H9 (cell line): ENCODE results near the gene OR10H3. TPM values are rescaled to one million over a fixed set of nuclear protein-coding genes. Genes with fewer than 3 reads are reported as not detected.

Source experiments
- DNase-seq: peaks from one replicate; pipeline ENCODE4 v3.0.0-alpha.2; 2017
- H2AFZ ChIP-seq: one replicate; pipeline ENCODE4 v1.6.1; 2013; ENCODE audit warnings: mild to moderate bottlenecking, low read length, control low read depth, moderate library complexity
- H2AK5ac ChIP-seq: 2 replicates; pipeline ENCODE4 v1.6.1; 2013; ENCODE audit warnings: low read length, control low read depth, mixed read lengths; ENCODE audit not compliant: insufficient read length
- H2BK120ac ChIP-seq: one replicate; pipeline ENCODE4 v1.6.1; 2013; ENCODE audit warnings: low read depth, mild to moderate bottlenecking, low read length, control low read depth, inconsistent platforms; ENCODE audit not compliant: poor library complexity, severe bottlenecking
- H2BK12ac ChIP-seq: 2 replicates; pipeline ENCODE4 v1.6.1; 2013; ENCODE audit warnings: low read length, control low read depth, mixed read lengths, low read depth; ENCODE audit not compliant: insufficient read length
- H2BK15ac ChIP-seq: 2 replicates; pipeline ENCODE4 v1.6.1; 2013; ENCODE audit warnings: low read depth, low read length, control low read depth
- H2BK20ac ChIP-seq: one replicate; pipeline ENCODE4 v1.6.1; 2013; ENCODE audit warnings: low read depth, mild to moderate bottlenecking, low read length, control low read depth, inconsistent platforms; ENCODE audit not compliant: poor library complexity, severe bottlenecking
- H2BK5ac ChIP-seq: 2 replicates; pipeline ENCODE4 v1.6.1; 2013; ENCODE audit warnings: low read length, control low read depth, mixed read lengths; ENCODE audit not compliant: insufficient read length
- H3K14ac ChIP-seq: 2 replicates; pipeline ENCODE4 v1.6.1; 2013; ENCODE audit warnings: low read length, control low read depth; ENCODE audit not compliant: insufficient read depth
- H3K18ac ChIP-seq: 2 replicates; pipeline ENCODE4 v1.6.1; 2013; ENCODE audit warnings: low read depth, mild to moderate bottlenecking, mixed read lengths, low read length, control low read depth; ENCODE audit not compliant: insufficient read length
- H3K23ac ChIP-seq: 2 replicates; pipeline ENCODE4 v1.6.1; 2013; ENCODE audit warnings: low read length, control low read depth, mixed read lengths, low read depth; ENCODE audit not compliant: insufficient read length
- H3K23me2 ChIP-seq: 2 replicates; pipeline ENCODE4 v1.6.1; 2013; ENCODE audit warnings: low read depth, mild to moderate bottlenecking, mixed read lengths, low read length, control low read depth; ENCODE audit not compliant: insufficient read length, poor library complexity, severe bottlenecking
- H3K27ac ChIP-seq: 2 replicates; pipeline ENCODE4 v1.5.1; 2013; ENCODE audit warnings: low read length, control low read depth, mixed read lengths, low read depth; ENCODE audit not compliant: insufficient read length
- H3K27me3 ChIP-seq: 2 replicates; pipeline ENCODE4 v1.6.1; 2013; ENCODE audit warnings: low read length, control low read depth, inconsistent platforms; ENCODE audit not compliant: insufficient read depth
- H3K4ac ChIP-seq: 2 replicates; pipeline ENCODE4 v1.6.1; 2013; ENCODE audit warnings: low read depth, mild to moderate bottlenecking, control low read depth, inconsistent platforms, low read length, moderate library complexity
- H3K4me1 ChIP-seq: 2 replicates; pipeline ENCODE4 v1.6.1; 2013; ENCODE audit warnings: low read length, control low read depth, inconsistent platforms; ENCODE audit not compliant: insufficient read depth
- H3K4me2 ChIP-seq: 2 replicates; pipeline ENCODE4 v1.6.1; 2013; ENCODE audit warnings: low read length, control low read depth, mixed read lengths; ENCODE audit not compliant: insufficient read length, insufficient read depth
- H3K56ac ChIP-seq: 2 replicates; pipeline ENCODE4 v1.6.1; 2013; ENCODE audit warnings: low read depth, mild to moderate bottlenecking, mixed read lengths, low read length, control low read depth; ENCODE audit not compliant: insufficient read length
- H3K79me1 ChIP-seq: 2 replicates; pipeline ENCODE4 v1.6.1; 2013; ENCODE audit warnings: low read depth, mild to moderate bottlenecking, moderate library complexity, low read length, control low read depth, inconsistent platforms; ENCODE audit not compliant: insufficient read depth, poor library complexity, severe bottlenecking
- H3K79me2 ChIP-seq: 2 replicates; pipeline ENCODE4 v1.6.1; 2013; ENCODE audit warnings: low read length, control low read depth, inconsistent platforms; ENCODE audit not compliant: insufficient read depth
- H3K9ac ChIP-seq: 2 replicates; pipeline ENCODE4 v1.6.1; 2013; ENCODE audit warnings: low read length, control low read depth, mixed read lengths; ENCODE audit not compliant: insufficient read length; ENCODE audit errors: extremely low read depth
- H3K9me3 ChIP-seq: one replicate; pipeline ENCODE4 v1.6.1; 2013; ENCODE audit warnings: low read depth, low read length, inconsistent platforms; ENCODE audit not compliant: control insufficient read depth
- H3T11ph ChIP-seq: one replicate; pipeline ENCODE4 v1.6.1; 2013; ENCODE audit warnings: mild to moderate bottlenecking, low read length, control low read depth, inconsistent platforms
- H4K20me1 ChIP-seq: one replicate; pipeline ENCODE4 v1.6.1; 2013; ENCODE audit not compliant: control insufficient read depth, insufficient read length, insufficient read depth
- H4K5ac ChIP-seq: 2 replicates; pipeline ENCODE4 v1.6.1; 2013; ENCODE audit warnings: low read depth, mild to moderate bottlenecking, mixed read lengths, low read length, control low read depth; ENCODE audit not compliant: insufficient read length
- H4K8ac ChIP-seq: replicated peaks from 2 replicates; pipeline ENCODE4 v1.6.1; 2013; ENCODE audit warnings: low read length, control low read depth, mixed read lengths, low read depth; ENCODE audit not compliant: insufficient read length
- H4K91ac ChIP-seq: 2 replicates; pipeline ENCODE4 v1.6.1; 2013; ENCODE audit warnings: low read depth, mild to moderate bottlenecking, moderate library complexity, mixed read lengths, low read length, control low read depth; ENCODE audit not compliant: insufficient read length
- H3K27ac Mint-ChIP-seq, 3 experiments: 2 replicates in 2 of 3; 3 replicates in 1 of 3; pipeline ENCODE4 v1.8.0; 2020 to 2021; ENCODE audit warnings: mixed read lengths in 3 of 3, mild to moderate bottlenecking in 1 of 3, moderate library complexity in 1 of 3
- H3K27me3 Mint-ChIP-seq: 2 replicates; pipeline ENCODE4 v1.8.0; 2021; ENCODE audit warnings: low read depth, mild to moderate bottlenecking, moderate library complexity, mixed read lengths
- H3K36me3 Mint-ChIP-seq, 3 experiments: 2 replicates in 2 of 3; 3 replicates in 1 of 3; pipeline ENCODE4 v1.8.0; 2020 to 2021; ENCODE audit warnings: low read depth in 3 of 3, mixed read lengths in 3 of 3; ENCODE audit not compliant: insufficient read depth in 1 of 3
- H3K4me1 Mint-ChIP-seq, 2 experiments: 2 replicates each; pipeline ENCODE4 v1.8.0; 2020; ENCODE audit warnings: mixed read lengths in 2 of 2
- H3K4me3 Mint-ChIP-seq, 2 experiments: 2 replicates in 1 of 2; 3 replicates in 1 of 2; pipeline ENCODE4 v1.8.0; 2020 to 2021; ENCODE audit warnings: mild to moderate bottlenecking in 2 of 2, mixed read lengths in 2 of 2, moderate library complexity in 1 of 2
- H3K9me3 Mint-ChIP-seq, 2 experiments: 2 replicates in 1 of 2; 3 replicates in 1 of 2; pipeline ENCODE4 v1.8.0; 2020; ENCODE audit warnings: mild to moderate bottlenecking in 2 of 2, mixed read lengths in 2 of 2, moderate library complexity in 1 of 2
- CTCF ChIP-seq: fragments of 200-600 bp; sonication (generic); conservative IDR thresholded peaks from 3 replicates; pipeline ENCODE4 v1.8.0; 2021; ENCODE audit warnings: antibody characterized with exemption, mild to moderate bottlenecking
- WGBS: extraction: QIAGEN DNeasy Blood & Tissue Kit; methylation state at CpG from one replicate; pipeline ENCODE4 v1.1.7; 2013; ENCODE audit warnings: missing lambda C conversion rate, low lambda C conversion rate, mixed read lengths; ENCODE audit not compliant: insufficient read length; ENCODE audit errors: extremely low coverage; 5-methylcytosine and 5-hydroxymethylcytosine counted together
- total RNA-seq: library from RNA; stranded (reverse); gene quantifications from 2 replicates; pipeline ENCODE4 v1.2.1, GENCODE V29; 2021

The OR10H3 gene
- total RNA-seq, 1 experiment from 2014 or later, result not detected

DNA sequence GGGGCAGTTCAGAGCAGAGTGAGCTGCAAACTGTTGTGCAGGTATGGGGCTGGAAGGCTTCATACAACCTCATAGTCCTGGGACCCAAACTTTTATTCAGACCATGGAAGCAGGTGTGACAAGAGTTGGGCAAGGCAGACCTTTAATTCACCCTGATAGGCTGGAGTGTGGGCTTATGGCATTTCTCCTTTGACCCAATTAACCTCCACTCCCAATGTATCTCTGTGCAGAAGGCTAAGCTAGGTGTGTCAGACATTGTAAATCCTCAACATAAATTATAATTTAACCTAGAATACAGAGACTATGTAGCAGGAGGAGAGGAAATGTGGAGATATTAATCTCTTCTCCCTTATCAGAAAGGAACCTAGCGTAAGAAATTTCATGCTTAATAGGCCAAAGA is 22.1 kb upstream of the OR10H3 start:
- H2AFZ ChIP-seq, result no peak overlapping the region

More for the DNA sequence above, 22.1 kb upstream of the OR10H3 start:
- peaks cover 3% of the 10 kb centered on the region for H3K27me3 Mint-ChIP-seq
- H3K27me3 ChIP-seq, result no peaks in the 10 kb centered on the region
- no peak overlapping the region for H2BK5ac ChIP-seq
- H3K9ac ChIP-seq, result no peak overlapping the region
- H3K4me1 ChIP-seq, result no peaks in the 10 kb centered on the region
- no peak overlapping the region for H4K91ac ChIP-seq
- H3K27ac ChIP-seq, result no peak overlapping the region
- H2BK15ac ChIP-seq, result no peak overlapping the region
- H4K8ac ChIP-seq, result no peak overlapping the region
- no peak overlapping the region for H3T11ph ChIP-seq
- no peak overlapping the region for H2BK120ac ChIP-seq
- H2BK12ac ChIP-seq, result no peak overlapping the region
- H3K79me2 ChIP-seq, result no peaks in the 10 kb centered on the region
- no peak overlapping the region for H3K27ac Mint-ChIP-seq
- no peaks in the 10 kb centered on the region for H3K23me2 ChIP-seq
- no peak overlapping the region for H3K4me2 ChIP-seq
- H3K79me1 ChIP-seq, result no peaks in the 10 kb centered on the region
- no peak overlapping the region for H2AK5ac ChIP-seq
- no peaks in the 10 kb centered on the region for H3K4me1 Mint-ChIP-seq
- no peak overlapping the region for H2BK20ac ChIP-seq
- H3K56ac ChIP-seq, result no peak overlapping the region
- H3K9me3 ChIP-seq, result peaks cover 64% of the 10 kb centered on the region
- no peak overlapping the region for H3K14ac ChIP-seq
- peaks cover 88 to 89% of the 10 kb centered on the region in 2 experiments for H3K9me3 Mint-ChIP-seq
- H3K4ac ChIP-seq, result no peak overlapping the region
- no peak for TF ChIP-seq CTCF
- no peak overlapping the region for H4K5ac ChIP-seq
- H4K20me1 ChIP-seq, result no peaks in the 10 kb centered on the region
- H3K4me3 Mint-ChIP-seq, result no peak overlapping the region
- H3K23ac ChIP-seq, result no peak overlapping the region
- no CpG with 5 or more reads among the region's 1 CpG for WGBS
- no peak overlapping the region for H3K18ac ChIP-seq
- DNase-seq, result no peak
- peaks cover 7 to 23% (median 9%) of the 10 kb centered on the region in 3 experiments; a peak in 6 of 7 replicates for H3K36me3 Mint-ChIP-seq
